GM18498 (cell line): ENCODE data around the gene SLC8A3.
A peak's percentile ranks its signal among the peaks of the same experiment; 100 is the strongest.
"Not testable (repeated sequence)": the region's sequence is repeated elsewhere in the genome, so short reads cannot be mapped to it uniquely, and the experiment has no call there.

Source experiments
- ATAC-seq: cut with Tn5 transposase; IDR thresholded peaks from one replicate; pipeline ENCODE4 v1.9.1; 2021; ENCODE audit warnings: mild to moderate bottlenecking, moderate library complexity; ENCODE audit not compliant: unreplicated experiment

Gene SLC8A3

GRCh38 chr14:70188659-70189455, at the start of gene SLC8A3:
Gene SLC8A3, minus strand, starts transcription at chr14:70188951. Its CDS starts 20,529 bp downstream, at chr14:70168422.
- ATAC-seq, result peak; percentile 43

GRCh38 chr14:70237710-70238109, 49.0 kb upstream of the SLC8A3 start:
- ATAC-seq, result no peak

GRCh38 chr14:70234066-70234950, 45.6 kb upstream of the SLC8A3 start:
- no peak for ATAC-seq

DNA sequence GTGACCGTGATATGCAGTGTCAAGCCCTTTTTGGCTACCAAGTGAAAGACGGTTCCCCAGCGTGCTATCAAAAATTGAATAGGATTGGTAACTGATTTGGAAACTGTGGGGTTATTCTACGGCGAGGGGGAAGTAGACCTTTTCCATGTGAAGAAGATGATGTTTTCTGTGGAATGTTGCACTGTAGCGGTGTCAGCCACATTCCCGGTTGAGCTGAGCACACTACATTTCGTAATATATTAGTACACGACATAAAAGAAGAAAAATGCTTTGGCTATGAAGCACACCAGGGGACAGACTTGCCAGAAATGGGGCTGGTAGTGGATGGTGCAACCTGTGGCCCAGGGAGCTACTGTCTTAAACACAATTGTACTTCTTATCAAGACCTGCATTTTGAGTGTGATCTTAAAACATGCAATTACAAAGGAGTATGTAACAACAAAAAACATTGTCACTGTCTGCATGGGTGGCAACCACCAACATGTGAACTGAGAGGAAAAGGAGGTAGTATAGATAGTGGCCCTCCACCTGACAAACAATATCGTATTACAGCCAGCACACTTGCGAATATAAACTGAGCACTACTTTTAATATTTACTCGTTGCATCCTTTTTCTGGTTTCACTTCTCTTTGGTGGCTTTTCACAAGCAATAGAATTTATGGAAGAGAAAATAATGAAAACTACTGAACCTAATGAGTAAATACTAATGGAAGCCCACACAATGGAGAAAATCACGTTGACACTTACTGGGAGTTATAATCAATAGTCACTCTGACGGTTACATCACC, 43.2 kb upstream of the SLC8A3 start:
- ATAC-seq, result not testable (repeated sequence)

- ATAC-seq, result not testable (repeated sequence)
These were observed 41.3 kb upstream of the SLC8A3 start for GRCh38 chr14:70229877-70230640.

GRCh38 chr14:70213721-70214282, 25.1 kb upstream of the SLC8A3 start:
- ATAC-seq, result no peak

GRCh38 chr14:70212752-70213151, 24.0 kb upstream of the SLC8A3 start:
- no peak for ATAC-seq

GRCh38 chr14:70208380-70208779, 19.6 kb upstream of the SLC8A3 start:
- ATAC-seq, result no peak

DNA sequence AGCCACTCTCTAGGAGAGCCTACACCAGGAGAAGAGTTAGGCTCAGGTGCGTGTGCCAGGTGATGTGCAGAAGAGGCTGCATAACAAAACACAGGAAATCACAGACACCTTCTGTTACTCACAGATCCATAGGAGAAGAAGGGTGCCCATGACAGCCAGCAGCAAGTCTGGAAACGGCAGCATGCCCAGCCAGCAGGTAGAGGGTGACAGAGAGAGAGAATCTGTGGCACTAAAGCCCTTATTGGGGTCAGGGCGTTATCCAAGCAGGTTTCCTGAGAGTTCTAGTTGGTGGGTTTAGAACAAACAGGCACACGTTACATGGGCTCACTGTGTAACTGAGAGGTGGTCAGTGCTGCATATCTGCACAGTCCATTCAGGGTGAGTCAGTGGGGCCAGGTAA, 14.9 kb upstream of the SLC8A3 start:
- no peak for ATAC-seq

GRCh38 chr14:70201994-70202393, 13.2 kb upstream of the SLC8A3 start:
- no peak for ATAC-seq

- no peak for ATAC-seq
These were observed 4.6 kb upstream of the SLC8A3 start for GRCh38 chr14:70193396-70193795.

GRCh38 chr14:70192915-70193314, 4.2 kb upstream of the SLC8A3 start:
- no peak for ATAC-seq

GRCh38 chr14:70190156-70190555, 1.4 kb upstream of the SLC8A3 start:
- no peak for ATAC-seq

GRCh38 chr14:70189456-70190077, 816 bp upstream of the SLC8A3 start:
- no peak for ATAC-seq

GRCh38 chr14:70188322-70188658, 461 bp downstream of the SLC8A3 start:
- ATAC-seq, result peak; percentile 23

GRCh38 chr14:70186900-70187451, 1.8 kb downstream of the SLC8A3 start:
- ATAC-seq, result no peak

GRCh38 chr14:70183991-70184390, 4.8 kb downstream of the SLC8A3 start:
- ATAC-seq, result no peak

DNA sequence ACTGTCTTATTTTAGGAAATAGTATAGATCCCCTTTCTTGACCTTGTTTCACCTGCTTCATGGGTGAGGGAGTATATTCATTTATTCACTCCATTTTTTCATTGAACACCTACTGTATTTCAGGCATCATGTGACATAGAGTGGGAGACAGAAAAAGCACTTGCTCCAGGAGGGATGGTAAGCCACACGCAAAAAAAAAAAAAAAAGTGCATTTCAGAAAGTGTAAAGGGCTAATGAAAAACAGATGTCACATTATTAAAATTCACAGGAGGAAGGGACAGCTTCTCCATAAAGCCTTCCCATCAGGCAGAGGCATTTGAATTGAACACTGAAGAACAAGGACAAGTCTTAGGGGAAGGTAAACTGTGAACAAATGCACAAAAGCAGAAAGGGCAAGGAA, 7.5 kb downstream of the SLC8A3 start:
- ATAC-seq, result no peak

DNA sequence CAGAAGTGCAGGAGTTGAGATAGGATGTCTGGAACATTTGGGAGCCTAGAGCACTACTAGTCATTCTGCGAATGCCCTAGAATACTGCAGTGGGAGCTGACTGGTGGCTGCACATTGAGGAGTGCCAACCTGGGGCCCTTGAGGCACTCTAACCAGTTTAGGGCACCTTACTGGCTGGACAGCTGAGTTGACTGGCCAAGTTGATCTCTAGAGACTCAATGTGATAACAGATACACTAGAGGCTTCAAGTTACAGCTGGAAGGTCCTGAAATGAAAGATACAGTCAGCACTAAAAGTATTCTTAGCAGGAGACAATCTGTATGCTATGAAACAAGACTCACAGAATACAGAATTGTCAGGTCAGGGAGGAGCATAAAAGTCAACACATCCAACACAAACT, 8.0 kb downstream of the SLC8A3 start:
- no peak for ATAC-seq
